ENCODE data around the gene MTHFS.
"Not testable (repeated sequence)": the region's sequence is repeated elsewhere in the genome, so short reads cannot be mapped to it uniquely, and the experiment has no call there.

DNA sequence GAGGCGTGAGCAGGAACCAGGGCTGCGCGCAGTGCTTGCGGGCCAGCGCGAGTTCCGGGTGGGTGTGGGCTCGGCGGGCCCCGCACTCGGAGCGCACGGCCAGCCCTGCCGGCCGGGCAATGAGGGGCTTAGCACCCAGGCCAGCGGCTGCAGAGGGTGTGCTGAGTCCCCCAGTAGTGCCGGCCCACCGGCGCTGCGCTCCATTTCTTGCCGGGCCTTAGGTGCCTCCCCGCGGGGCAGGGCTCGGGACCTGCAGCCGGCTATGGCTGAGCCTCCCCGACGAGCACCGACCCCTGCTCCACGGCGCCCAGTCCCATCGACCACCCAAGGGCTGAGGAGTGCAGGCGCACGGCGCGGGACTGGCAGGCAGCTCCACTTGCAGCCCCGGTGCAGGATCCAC lies 29.3 kb upstream of the MTHFS start:
- TF ChIP-seq, protein P1, sequence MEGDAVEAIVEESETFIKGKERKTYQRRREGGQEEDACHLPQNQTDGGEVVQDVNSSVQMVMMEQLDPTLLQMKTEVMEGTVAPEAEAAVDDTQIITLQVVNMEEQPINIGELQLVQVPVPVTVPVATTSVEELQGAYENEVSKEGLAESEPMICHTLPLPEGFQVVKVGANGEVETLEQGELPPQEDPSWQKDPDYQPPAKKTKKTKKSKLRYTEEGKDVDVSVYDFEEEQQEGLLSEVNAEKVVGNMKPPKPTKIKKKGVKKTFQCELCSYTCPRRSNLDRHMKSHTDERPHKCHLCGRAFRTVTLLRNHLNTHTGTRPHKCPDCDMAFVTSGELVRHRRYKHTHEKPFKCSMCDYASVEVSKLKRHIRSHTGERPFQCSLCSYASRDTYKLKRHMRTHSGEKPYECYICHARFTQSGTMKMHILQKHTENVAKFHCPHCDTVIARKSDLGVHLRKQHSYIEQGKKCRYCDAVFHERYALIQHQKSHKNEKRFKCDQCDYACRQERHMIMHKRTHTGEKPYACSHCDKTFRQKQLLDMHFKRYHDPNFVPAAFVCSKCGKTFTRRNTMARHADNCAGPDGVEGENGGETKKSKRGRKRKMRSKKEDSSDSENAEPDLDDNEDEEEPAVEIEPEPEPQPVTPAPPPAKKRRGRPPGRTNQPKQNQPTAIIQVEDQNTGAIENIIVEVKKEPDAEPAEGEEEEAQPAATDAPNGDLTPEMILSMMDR (IDR thresholded peaks at IDR 0.05 in 8 of 11, conservative IDR thresholded peaks at IDR 0.05 in 3 of 11): not testable (repeated sequence)
- TF ChIP-seq POLR2A (IDR thresholded peaks at IDR 0.05): not testable (repeated sequence)

All from spleen (tissue), 7 donors.